Measurements from ENCODE around the gene KCNJ14. TPM values are rescaled to one million over a fixed set of nuclear protein-coding genes. Genes with fewer than 3 reads are reported as not detected.

KCNJ14 gene
- total RNA-seq, 1 donor from 2014 or later: 3.7 TPM

- TF ChIP-seq CTCF (IDR thresholded peaks at IDR 0.05) (no peak), POLR2A (IDR thresholded peaks at IDR 0.05) (no peak), POLR2AphosphoS5 (IDR thresholded peaks at IDR 0.05; ENCODE audit: insufficient read depth in 1 of 2, low read depth in 1 of 2) (no peak)
- Histone ChIP-seq H3K36me3 (no peaks in the 10 kb centered on the region), H3K27me3 (no peaks in the 10 kb centered on the region), H3K9me3 (no peaks in the 10 kb centered on the region), H3K4me1 (peaks cover 5% of the 10 kb centered on the region), H3K27ac (no peak overlapping the region), H3K4me3 (peak overlapping the region; percentile 24 to 26)
- intact Hi-C loops (cut with DNase I): no loop called here
- no peak for DNase-seq (ENCODE audit: extremely low spot score in 2 of 2)
Observed at GRCh38 chr19:48500830-48501493, 45.6 kb downstream of the KCNJ14 start.

- Histone ChIP-seq H3K4me1 (peaks cover 5% of the 10 kb centered on the region), H3K27me3 (no peaks in the 10 kb centered on the region), H3K27ac (no peak overlapping the region), H3K9me3 (no peaks in the 10 kb centered on the region), H3K36me3 (no peaks in the 10 kb centered on the region), H3K4me3 (peak overlapping the region; percentile 24 to 26)
- TF ChIP-seq POLR2A (IDR thresholded peaks at IDR 0.05) (no peak), POLR2AphosphoS5 (IDR thresholded peaks at IDR 0.05; ENCODE audit: insufficient read depth in 1 of 2, low read depth in 1 of 2) (no peak), CTCF (IDR thresholded peaks at IDR 0.05) (no peak)
- no peak for DNase-seq (ENCODE audit: extremely low spot score in 2 of 2)
- intact Hi-C loops (cut with DNase I): no loop called here
Observed at GRCh38 chr19:48501494-48502349, 46.3 kb downstream of the KCNJ14 start.

GRCh38 chr19:48502350-48503018, 47.1 kb downstream of the KCNJ14 start:
- Histone ChIP-seq H3K27ac (no peak overlapping the region), H3K9me3 (no peaks in the 10 kb centered on the region), H3K4me3 (peak overlapping the region in 1 of 2 donors; percentile 13), H3K27me3 (no peaks in the 10 kb centered on the region), H3K36me3 (no peaks in the 10 kb centered on the region), H3K4me1 (peaks cover 5% of the 10 kb centered on the region)
- no peak for DNase-seq (ENCODE audit: extremely low spot score in 2 of 2)
- no peak for TF ChIP-seq POLR2AphosphoS5 (IDR thresholded peaks at IDR 0.05; ENCODE audit: insufficient read depth in 1 of 2, low read depth in 1 of 2)
- TF ChIP-seq CTCF (IDR thresholded peaks at IDR 0.05): no peak
- TF ChIP-seq POLR2A (IDR thresholded peaks at IDR 0.05): no peak
- intact Hi-C loops (cut with DNase I): no loop called here

GRCh38 chr19:48506138-48506733, 50.9 kb downstream of the KCNJ14 start:
- no peaks in the 10 kb centered on the region for H3K9me3 ChIP-seq
- no peak overlapping the region for H3K27ac ChIP-seq
- no peak overlapping the region for H3K4me3 ChIP-seq
- peaks cover under 1% of the 10 kb centered on the region for H3K27me3 ChIP-seq
- H3K4me1 ChIP-seq: peaks cover 7% of the 10 kb centered on the region
- intact Hi-C loops (cut with DNase I): no loop called here
- TF ChIP-seq POLR2AphosphoS5 (IDR thresholded peaks at IDR 0.05; ENCODE audit: insufficient read depth in 1 of 2, low read depth in 1 of 2) (no peak), CTCF (IDR thresholded peaks at IDR 0.05) (peak in 2 of 3 experiments; percentile 24 to 35), POLR2A (IDR thresholded peaks at IDR 0.05) (no peak)
- no peaks in the 10 kb centered on the region for H3K36me3 ChIP-seq
- DNase-seq (ENCODE audit: extremely low spot score in 2 of 2): no peak

All from vagina (tissue), 2 donors.